GM18502 (cell line): ENCODE measurements around the gene MAGI1.
"Not testable (repeated sequence)": the region's sequence is repeated elsewhere in the genome, so short reads cannot be mapped to it uniquely, and the experiment has no call there.

ENCODE experiments used
- ATAC-seq: cut with Tn5 transposase; IDR thresholded peaks from one replicate; pipeline ENCODE4 v1.9.1; 2021; ENCODE audit warnings: mild to moderate bottlenecking; ENCODE audit not compliant: unreplicated experiment, poor library complexity

Gene MAGI1

DNA sequence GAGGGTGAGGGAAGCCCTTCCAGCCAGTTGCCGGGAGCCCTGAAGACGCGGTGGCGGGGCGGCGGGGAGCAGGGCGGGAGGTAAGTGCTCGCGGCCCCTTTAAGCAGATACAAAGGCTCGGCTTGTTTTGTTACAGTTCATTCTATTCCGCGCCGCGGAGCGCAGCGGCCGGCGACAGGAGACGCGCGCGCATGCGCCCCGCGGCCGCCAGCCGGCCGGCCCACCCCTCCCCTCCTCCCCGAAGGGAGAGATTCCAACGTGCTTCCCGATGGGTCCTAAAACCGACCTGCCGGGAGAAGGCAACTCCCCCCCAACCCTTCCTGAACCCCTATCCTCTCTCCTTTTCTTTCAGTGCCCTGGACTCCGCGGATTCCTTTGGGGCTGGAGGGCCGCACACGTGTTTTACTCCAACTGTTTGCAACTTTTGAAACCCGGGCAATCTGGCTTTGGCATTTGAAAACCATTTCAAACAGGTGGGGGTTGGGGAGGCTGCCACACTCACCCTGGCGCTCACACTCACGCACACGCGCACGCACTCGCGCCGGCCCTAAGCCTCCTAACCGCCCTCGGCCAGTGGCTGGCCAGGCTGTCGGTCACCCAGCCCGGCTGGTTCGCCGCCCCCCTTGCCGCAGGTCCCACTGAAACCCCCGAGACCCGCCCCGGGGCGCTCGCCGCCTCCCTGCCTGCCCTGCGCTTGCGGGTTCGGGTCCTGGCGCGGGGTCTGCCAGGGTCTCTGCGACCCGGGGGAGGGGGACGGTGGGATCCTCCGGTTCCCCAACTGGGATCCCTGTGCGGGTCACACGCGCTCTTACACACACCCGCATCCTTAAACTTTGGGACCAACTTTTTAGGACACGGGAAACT is at the start of gene MAGI1:
Gene MAGI1 (minus strand): TSS at position 193 of the 864 bp plus-strand sequence. CDS start 610 bp downstream, outside the sequence.
- ATAC-seq = peak; percentile 91

DNA sequence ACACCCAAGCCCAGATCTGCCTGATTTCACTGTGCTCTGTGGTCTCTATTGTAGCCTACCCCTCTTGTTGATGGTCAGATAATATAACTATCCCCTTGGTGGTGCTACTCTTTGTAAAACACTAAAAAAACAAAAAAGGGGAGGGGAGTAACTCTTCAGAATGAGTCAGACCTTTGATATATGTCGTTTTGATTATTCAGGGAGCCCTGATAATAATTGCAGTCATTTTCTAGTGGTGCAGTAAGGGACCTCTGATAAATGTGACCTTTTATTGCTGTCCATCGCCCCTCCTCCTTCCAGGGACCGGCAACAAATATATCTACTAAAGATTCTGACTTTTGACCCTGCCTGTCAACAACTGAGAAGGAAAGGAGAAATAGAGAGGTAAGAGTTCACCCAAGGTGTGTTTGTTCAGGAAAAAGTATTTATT is 45.1 kb upstream of the MAGI1 start:
- no peak for ATAC-seq

DNA sequence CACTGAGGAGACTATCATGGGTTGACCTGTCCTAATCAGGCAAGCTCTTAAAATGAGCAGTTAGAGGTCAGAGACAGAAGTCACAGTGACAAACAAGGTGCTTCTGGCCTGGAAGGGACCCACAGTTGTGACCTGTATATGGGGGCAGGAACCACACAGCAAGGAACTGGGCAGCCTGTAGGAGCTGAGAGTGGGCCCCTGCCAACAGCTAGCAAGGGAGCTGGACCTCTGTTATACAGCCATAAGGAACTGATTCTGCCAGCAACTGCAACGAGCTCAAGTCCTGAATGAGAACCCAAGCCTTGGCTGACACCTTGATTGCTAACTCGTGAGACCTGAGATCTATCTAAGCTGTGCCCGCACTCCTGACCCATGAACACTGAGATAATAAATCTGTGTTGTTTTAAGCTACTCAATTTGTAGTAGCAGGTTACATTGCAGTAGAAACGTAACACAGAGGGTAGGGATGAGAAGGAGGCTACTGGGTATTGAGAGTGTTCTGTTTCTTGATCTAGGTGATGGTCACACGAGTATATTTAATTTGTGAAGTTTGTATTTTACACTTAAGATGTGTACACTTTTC is 44.5 kb upstream of the MAGI1 start:
- ATAC-seq = no peak

DNA sequence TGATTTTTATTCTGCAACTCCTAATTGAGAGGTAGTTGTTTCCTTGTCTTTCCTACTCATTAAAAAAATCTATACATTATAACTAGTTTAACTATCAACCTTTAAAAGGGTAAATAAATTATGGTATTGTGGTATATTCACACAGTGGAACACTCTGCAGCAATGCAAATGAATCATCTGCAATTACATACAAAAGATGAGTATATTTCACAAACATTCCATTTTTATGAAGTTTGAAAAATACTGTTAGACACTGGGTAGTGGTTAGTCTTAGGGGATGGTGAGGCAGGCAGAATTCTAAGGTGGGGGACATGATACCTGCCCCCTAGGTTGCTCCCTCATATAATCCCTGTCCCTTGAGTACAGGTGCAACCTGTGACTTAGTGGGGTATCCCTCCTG is 44.0 kb upstream of the MAGI1 start:
- no peak for ATAC-seq

DNA sequence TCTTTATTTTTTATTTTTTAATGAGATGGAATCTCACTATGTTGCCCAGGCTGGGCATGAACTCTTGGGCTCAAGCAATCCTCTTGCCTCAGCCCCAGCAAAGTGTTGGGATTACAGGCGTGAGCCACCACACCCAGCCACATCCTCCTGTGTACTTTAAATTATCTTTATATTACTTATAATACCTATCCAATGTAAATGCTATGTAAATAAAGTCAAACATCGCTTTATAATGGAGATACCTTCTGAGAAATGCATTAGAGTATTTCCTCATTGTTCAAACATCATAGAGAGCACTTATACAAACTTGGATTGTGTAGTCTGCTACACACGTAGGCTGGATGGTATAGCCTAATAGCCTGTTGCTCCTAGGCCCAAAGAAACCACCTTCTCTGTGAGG is 41.4 kb upstream of the MAGI1 start:
- no peak for ATAC-seq

DNA sequence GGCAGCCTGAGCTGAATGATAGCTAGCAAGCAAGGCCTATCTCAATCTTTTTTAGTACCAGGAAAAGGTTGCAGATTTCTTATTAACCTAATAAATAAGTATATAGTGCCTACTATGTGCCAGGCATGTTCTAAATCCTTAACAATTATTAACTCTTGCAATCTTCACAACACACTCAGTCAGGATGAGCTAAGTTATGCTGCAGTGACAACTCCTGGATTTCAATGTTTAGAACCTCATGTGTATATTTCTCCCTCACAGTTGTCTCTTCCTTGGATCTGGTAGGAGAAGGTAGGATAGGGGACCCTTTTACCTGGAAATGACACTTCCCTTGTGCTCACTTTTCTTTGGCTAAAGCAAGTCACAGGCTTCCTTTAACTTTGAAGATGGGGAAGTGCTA is 39.3 kb upstream of the MAGI1 start:
- no peak for ATAC-seq

DNA sequence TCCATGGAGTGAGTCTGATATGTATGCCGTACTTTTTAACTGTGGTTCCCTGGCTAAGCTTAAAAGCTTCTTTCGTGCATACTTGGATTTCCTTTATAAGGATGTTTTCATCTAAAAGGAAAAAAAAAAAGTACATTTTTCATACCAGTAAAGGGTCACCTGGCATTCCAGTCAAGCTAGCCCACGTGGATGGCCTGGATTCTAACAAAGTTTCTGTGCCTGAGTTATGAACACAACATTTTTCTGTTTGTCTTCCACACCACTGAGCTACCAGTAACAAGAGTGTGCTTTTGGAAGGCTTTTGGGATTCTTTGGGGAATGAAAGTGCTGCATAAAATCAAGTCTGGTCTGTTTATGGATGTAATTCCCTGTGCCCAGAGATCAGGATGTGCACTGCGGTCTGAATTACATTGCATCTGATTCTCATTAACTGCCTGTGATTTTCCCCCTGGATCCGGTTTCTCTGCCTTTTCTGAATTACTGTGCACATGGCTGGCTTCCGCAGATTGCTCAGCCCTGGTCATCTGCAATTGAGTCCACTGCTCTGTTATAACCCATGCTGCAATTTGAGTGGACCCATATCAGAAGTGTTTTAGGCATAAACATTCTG is 38.2 kb upstream of the MAGI1 start:
- ATAC-seq = no peak

DNA sequence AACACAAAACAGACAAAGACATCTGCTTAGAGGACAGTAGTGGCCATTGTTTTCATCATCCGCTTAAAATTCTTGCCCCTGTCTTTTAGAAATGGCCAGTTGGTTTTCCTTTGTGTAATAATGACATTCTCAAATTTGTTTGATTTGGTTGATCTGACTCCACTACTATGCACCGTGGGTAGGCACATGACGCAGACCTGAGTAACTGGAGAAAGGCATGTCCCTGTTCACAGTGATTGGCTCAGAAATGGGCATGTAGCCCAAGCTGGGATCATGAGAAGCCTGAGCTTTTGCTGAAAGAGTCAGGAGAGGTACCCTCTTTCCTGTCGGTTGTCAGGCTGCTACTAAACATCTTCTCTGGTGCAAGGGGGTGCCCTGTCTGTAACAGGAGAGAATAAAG is 36.6 kb upstream of the MAGI1 start:
- no peak for ATAC-seq

DNA sequence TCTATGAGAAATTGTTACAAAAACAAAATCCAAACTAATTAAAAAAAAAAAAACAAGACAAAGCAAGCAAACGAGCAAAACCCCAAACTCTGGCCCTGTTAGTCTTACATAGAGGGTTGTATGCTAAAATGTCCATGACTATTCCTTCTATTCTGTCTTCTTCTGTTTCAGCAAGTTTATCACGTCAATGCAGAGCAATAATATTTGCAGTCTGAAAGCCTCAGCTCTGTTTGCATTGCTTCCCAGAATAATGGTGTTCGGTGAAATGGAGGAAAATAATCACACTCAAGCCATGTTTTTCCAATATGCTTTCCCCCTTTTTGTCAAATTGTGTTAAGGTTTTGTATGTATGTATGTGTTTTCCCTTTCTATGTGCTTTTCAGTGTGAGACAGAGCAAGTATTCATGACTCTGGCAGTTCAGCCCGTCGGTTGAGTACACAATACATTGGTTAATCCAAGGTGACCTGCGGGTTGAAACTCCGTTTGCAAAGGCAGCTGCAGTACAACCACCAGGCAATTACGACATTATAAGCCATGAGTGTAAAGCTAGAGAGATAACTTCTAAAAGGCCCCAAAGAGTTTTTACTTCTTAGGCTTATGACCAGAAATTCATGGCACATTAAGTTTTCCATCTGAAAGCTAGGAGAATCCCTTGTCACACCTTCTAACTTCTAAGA is 34.9 kb upstream of the MAGI1 start:
- ATAC-seq = no peak

DNA sequence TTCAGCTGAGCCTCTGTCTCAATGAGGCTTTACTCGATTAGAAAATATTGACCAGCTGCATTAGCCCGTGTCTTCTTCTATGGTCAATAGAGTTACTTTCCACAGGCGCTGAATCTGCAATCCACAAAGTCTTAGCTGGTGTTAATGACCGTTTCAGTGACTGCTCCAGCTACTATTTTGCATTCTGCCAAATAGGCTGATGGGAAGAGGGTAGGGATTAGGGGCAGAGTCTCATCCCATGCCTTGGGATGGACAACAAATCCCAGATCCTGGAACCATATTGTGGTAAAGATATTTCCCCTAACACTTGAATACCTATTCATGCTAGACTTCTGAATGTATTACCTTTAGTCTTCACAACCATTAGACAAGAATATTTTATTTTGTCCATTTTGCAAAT is 29.5 kb upstream of the MAGI1 start:
- no peak for ATAC-seq

DNA sequence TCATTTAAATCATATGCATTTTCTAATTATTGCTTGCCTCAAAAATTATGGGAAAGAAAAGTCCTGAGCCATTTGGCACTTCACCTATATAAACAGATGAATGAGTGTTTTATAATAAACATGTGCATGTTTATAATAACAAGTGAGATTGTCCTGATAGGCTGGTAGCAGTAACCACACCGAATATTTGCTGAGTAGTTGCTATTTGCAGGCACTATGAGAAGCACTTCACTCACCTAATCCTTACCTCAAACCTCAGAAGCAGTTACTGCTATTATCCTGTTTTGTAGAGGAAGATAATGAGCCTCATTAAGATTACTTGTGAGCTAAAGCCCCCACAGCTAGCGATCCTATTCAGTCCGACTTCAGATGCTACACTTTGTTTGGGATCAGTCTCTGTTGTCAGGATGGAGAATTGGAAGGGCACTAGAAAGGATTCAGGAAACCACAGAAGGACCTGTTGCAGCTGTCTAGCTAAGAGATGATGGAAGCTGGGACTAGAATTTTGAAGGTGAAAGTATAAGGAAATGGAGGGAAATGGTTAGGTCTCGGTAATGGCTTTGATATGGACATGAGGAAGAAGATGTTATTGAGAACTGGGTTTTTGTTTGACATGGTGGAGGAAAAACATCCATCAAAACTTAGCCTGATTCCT is 28.4 kb upstream of the MAGI1 start:
- no peak for ATAC-seq

DNA sequence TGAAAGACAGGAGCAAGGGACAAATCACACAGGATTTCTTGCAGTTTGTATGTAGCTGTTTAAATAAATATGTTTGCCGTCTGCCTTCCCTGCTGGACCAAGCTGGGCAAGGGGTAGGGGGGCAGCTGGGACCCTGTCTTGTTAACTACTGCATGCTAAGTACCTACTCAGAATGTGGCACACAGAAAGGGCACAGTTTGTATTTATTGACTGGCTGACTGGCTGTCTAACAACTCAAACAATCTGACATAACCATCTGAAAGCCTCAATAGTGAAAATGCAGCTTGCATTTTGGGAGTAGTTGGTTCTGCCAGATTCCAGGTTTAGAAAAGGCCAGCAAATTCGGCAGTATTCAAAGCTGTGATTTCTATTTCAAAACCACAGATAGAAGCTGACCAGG is 16.6 kb upstream of the MAGI1 start:
- no peak for ATAC-seq

DNA sequence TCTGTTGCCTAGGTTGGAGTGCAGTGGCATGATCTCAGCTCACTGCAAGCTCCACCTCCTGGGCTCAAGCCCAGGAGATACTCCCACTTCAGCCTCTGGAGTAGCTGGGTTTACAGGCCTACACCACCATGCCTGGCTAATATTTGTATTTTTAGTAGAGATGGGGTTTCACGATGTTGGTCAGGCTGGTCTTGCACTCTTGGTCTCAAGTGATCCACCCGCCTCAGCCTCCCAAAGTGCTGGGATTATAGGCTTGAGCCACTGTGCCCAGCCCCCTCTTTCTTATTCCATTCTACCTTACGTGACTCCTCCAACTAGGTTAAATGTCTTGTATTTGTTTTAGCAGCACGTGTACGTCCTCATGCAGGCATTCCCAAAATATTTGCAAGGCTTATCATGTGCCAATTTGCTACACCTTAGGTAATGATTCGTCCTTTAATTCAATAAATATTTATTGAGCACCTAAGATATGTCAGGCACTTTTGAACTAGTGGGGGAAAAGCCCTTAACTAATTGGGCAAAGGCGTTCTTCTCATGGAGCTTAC is 14.9 kb upstream of the MAGI1 start:
- no peak for ATAC-seq

DNA sequence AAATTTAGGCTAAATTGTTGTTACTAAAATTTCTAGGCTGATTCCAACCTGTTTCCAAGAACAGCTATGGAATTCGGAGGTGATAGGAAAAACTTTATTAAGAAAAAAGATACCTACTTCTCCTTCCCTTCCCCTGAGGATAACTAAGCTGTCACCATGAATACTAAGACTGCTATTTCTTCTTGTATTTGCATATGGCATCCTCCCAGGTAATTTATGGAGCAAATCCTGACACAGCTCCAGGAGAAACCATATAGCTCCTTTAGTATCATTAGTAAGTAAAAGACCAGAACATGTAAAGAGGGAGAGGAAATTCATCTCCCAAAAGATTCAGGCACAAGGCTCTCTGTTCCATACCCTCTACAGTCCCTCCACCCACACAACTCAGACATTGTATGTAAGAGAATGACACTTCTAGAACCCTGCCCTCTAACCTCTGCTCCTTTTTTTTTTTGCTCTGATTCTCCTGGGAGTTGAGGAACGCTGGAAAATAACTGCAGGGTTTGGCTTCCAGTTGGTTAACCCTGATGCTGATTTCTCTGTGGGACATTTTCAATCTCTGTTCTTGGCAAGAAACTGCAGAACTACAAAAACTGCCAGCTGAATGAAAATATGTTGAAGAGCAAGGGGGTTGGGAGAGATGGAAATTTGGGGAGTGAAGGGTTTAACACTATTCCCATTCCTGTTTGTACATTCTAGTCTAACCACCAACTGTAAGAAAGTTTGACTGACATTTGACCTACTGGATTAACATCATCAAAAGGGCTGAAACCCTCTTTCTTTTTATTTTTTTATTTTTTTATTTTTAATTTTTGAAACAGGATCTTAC is 14.2 kb upstream of the MAGI1 start:
- no peak for ATAC-seq

DNA sequence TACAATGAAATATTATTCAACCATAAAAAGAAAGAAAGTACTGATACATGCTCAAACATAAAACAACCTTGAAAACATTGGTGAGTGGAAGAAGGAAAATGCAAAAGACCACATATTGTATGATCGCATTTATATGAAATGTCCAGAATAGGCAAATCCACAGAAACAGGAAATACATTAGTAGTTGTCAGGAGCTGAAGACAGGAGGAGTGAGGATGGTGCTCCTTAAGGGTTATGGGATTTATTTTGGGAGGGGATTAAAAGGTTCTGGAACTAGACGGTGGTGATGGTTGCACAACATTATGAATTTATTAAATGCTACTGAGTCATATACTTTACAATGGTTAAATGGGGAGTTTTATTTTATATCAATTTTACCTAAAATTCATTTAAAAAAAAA is 12.1 kb upstream of the MAGI1 start:
- ATAC-seq = no peak

DNA sequence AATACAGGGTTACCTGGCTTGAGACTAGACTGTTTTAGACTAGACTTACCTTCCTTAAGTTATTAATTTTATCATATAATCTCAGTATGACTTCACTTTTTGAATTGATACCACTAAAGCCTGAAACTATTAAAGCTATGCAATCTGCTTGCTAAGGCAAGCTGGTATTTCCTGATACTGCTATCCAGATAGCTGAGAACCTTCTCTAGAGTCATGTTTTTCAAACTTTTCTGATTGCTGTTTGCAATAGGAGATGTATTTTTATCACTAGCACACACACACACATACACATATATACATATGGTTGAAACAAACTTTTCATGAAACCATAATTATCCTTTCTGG is 9.3 kb upstream of the MAGI1 start:
- no peak for ATAC-seq

DNA sequence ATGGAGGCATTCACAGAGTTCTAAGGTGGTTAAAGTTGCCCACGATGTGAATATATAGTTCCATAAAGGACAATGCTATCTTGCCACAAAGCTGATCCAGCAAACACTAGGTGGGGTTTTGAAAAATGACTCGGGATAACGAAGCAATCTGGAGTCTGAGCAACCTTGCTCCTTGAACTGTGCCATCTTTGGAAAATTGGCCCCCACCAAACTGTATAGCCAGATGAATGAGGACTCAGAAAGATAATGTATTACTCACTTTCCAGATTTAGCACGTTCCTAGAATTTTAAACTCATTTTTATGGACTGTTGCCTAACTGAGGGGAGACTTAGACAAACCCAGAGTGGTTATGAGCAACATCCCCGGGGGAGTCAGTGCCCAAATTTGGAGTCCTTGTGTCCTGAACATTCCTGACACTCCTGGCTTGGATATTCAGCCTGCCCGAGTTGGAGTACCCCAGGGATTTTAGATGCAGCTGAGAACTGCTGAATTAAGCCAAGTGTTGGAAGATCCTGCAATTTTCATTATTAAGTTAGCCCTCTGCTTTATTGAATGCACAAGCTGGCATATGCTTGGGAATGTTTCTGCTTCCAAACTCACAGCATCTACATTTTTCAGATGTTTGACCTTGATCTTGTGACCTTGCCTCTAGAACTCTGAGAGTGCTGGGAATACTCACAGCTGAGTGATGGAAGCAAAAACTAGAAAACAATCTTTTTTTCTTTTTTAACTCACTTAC is 8.8 kb upstream of the MAGI1 start:
- no peak for ATAC-seq

DNA sequence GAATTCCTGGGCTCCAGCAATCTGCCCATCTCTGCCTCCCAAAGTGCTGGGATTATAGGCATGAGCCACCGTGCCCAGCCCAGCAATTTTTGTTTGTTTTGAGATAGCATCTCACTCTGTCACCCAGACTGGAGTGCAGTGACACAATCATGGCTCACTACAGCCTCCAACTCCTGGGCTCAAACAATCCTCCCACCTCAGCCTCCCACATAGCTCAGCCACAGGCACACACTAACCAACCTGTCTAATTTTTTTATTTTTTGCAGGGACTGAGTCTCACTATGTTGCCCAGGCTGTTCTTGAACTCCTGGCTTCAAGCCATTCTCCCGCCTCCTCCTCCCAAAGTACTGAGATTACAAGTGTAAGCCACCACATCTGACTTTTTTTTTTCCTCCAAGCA is 7.6 kb upstream of the MAGI1 start:
- not testable (repeated sequence) for ATAC-seq

DNA sequence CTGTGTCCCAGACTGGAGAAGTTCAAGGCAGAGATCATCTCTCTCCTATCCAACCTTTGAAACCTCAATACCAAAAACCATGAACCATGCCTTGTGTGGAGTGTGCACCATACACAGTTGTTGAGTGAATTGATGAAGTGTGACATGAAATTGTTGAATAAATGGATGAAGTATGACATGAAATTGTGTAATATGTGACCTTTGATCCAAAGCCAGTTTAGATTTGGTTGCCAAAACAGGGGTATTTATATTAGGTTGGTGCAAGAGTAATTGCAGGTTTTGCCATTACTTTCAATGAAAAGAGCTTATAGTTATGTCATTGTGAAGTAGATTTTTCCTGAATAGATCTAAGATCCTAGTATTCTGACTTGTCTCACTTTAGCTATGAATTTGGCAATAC is 3.1 kb upstream of the MAGI1 start:
- ATAC-seq = no peak
